Effector memory CD8-positive, alpha-beta T cell (primary cell): ENCODE data around the gene USP26.
"Not testable (repeated sequence)": the region's sequence is repeated elsewhere in the genome, so short reads cannot be mapped to it uniquely, and the experiment has no call there.

Source experiments
- ATAC-seq: fragments of 150-1000 bp; cut with Tn5 transposase; replicated peaks from 2 replicates; pipeline ENCODE4 v1.10.0; 2021; ENCODE audit warnings: mild to moderate bottlenecking, moderate library complexity
- DNase-seq, 3 experiments: peaks; one replicate each; pipeline ENCODE4 v3.0.0; 2021
- H3K27ac Mint-ChIP-seq, 2 donors: one replicate each; pipeline ENCODE4 v1.8.0; 2022; ENCODE audit warnings: mild to moderate bottlenecking in 2 of 2, mixed read lengths in 2 of 2, moderate library complexity in 2 of 2
- H3K27me3 Mint-ChIP-seq, 2 donors: one replicate each; pipeline ENCODE4 v1.8.0; 2022; ENCODE audit warnings: mixed read lengths in 2 of 2
- H3K36me3 Mint-ChIP-seq: one replicate; pipeline ENCODE4 v1.8.0; 2022; ENCODE audit warnings: mild to moderate bottlenecking, moderate library complexity, mixed read lengths; ENCODE audit not compliant: insufficient read depth
- H3K4me1 Mint-ChIP-seq, 2 donors: one replicate each; pipeline ENCODE4 v1.8.0; 2022; ENCODE audit warnings: low read depth in 2 of 2, mixed read lengths in 2 of 2
- H3K4me3 Mint-ChIP-seq, 2 donors: one replicate each; pipeline ENCODE4 v1.8.0; 2022; ENCODE audit warnings: mild to moderate bottlenecking in 2 of 2, mixed read lengths in 2 of 2, moderate library complexity in 2 of 2
- H3K9me3 Mint-ChIP-seq, 2 donors: one replicate each; pipeline ENCODE4 v1.8.0; 2022; ENCODE audit warnings: mixed read lengths in 2 of 2
- total RNA-seq, 9 experiments: gene quantifications; one replicate each; lab custom pipeline; 2026; lab: John Stamatoyannopoulos, UW

USP26 gene
- total RNA-seq = 0 to 0.11 (median 0) reads per million in 9 experiments

- DNase-seq = no peak
- Mint-ChIP-seq H3K4me3 (no peak within 1 kb of the TSS), H3K36me3 (no peaks in the 10 kb centered on the region), H3K9me3 (no peaks in the 10 kb centered on the region), H3K27ac (no peak within 1 kb of the TSS), H3K27me3 (no peaks in the 10 kb centered on the region), H3K4me1 (no peaks in the 10 kb centered on the region)
- ATAC-seq = no peak
Measured at GRCh38 chrX:133097031-133097430, at the start of gene USP26. USP26 (minus strand) TSS chrX:133097109; CDS start chrX:133028220, 68,889 bp downstream.

- Mint-ChIP-seq H3K27ac (no peak overlapping the region), H3K36me3 (peaks cover 3% of the 10 kb centered on the region), H3K9me3 (no peaks in the 10 kb centered on the region), H3K4me3 (no peak overlapping the region), H3K4me1 (no peaks in the 10 kb centered on the region), H3K27me3 (no peaks in the 10 kb centered on the region)
- ATAC-seq (no peak), DNase-seq (no peak)
Measured at GRCh38 chrX:133134282-133134681, 37.4 kb upstream of the USP26 start.

- Mint-ChIP-seq H3K9me3 (no peaks in the 10 kb centered on the region), H3K27me3 (peaks cover 0 to 8% of the 10 kb centered on the region in 2 donors), H3K36me3 (no peaks in the 10 kb centered on the region), H3K4me3 (no peak overlapping the region), H3K27ac (no peak overlapping the region), H3K4me1 (no peaks in the 10 kb centered on the region)
- ATAC-seq = no peak
- DNase-seq = no peak
Measured at GRCh38 chrX:133120406-133120805, 23.5 kb upstream of the USP26 start.

- Mint-ChIP-seq H3K4me1 (no peaks in the 10 kb centered on the region), H3K9me3 (no peaks in the 10 kb centered on the region), H3K27me3 (no peaks in the 10 kb centered on the region), H3K36me3 (no peaks in the 10 kb centered on the region), H3K27ac (no peak overlapping the region), H3K4me3 (no peak overlapping the region)
- DNase-seq (no peak), ATAC-seq (no peak)
Measured at GRCh38 chrX:133094098-133094731, 2.7 kb downstream of the USP26 start.

- ATAC-seq (no peak), DNase-seq (no peak)
- Mint-ChIP-seq H3K27me3 (no peaks in the 10 kb centered on the region), H3K36me3 (no peaks in the 10 kb centered on the region), H3K4me1 (no peaks in the 10 kb centered on the region), H3K4me3 (no peak overlapping the region), H3K27ac (no peak overlapping the region), H3K9me3 (no peaks in the 10 kb centered on the region)
Measured at GRCh38 chrX:133090236-133090809, 6.6 kb downstream of the USP26 start.

GRCh38 chrX:133089411-133089810, 7.5 kb downstream of the USP26 start:
- H3K36me3 Mint-ChIP-seq = no peaks in the 10 kb centered on the region
- H3K4me3 Mint-ChIP-seq = no peak overlapping the region
- no peaks in the 10 kb centered on the region for H3K9me3 Mint-ChIP-seq
- H3K27ac Mint-ChIP-seq = no peak overlapping the region
- no peaks in the 10 kb centered on the region for H3K4me1 Mint-ChIP-seq
- ATAC-seq (no peak), DNase-seq (no peak)
- no peaks in the 10 kb centered on the region for H3K27me3 Mint-ChIP-seq

GRCh38 chrX:133085785-133086184, 11.1 kb downstream of the USP26 start:
- no peaks in the 10 kb centered on the region for H3K9me3 Mint-ChIP-seq

GRCh38 chrX:133085056-133085455, 11.9 kb downstream of the USP26 start:
- H3K36me3 Mint-ChIP-seq, H3K9me3 Mint-ChIP-seq, H3K27ac Mint-ChIP-seq, ATAC-seq, H3K4me3 Mint-ChIP-seq, DNase-seq, H3K27me3 Mint-ChIP-seq, H3K4me1 Mint-ChIP-seq: not testable (repeated sequence)

More at GRCh38 chrX:133085785-133086184, 11.1 kb downstream of the USP26 start:
- no peak for DNase-seq
- Mint-ChIP-seq H3K27me3 (no peaks in the 10 kb centered on the region), H3K27ac (no peak overlapping the region), H3K4me1 (no peaks in the 10 kb centered on the region), H3K36me3 (no peaks in the 10 kb centered on the region), H3K4me3 (no peak overlapping the region)
- no peak for ATAC-seq

- Mint-ChIP-seq H3K9me3 (no peaks in the 10 kb centered on the region), H3K4me1 (no peaks in the 10 kb centered on the region), H3K27me3 (no peaks in the 10 kb centered on the region), H3K4me3 (no peak overlapping the region), H3K36me3 (no peaks in the 10 kb centered on the region), H3K27ac (no peak overlapping the region)
- no peak for DNase-seq
- ATAC-seq = no peak
Measured at GRCh38 chrX:133083899-133084298, 13.0 kb downstream of the USP26 start.

- ATAC-seq (no peak), DNase-seq (no peak)
- Mint-ChIP-seq H3K27ac (no peak overlapping the region), H3K36me3 (no peaks in the 10 kb centered on the region), H3K27me3 (no peaks in the 10 kb centered on the region), H3K9me3 (no peaks in the 10 kb centered on the region), H3K4me1 (no peaks in the 10 kb centered on the region), H3K4me3 (no peak overlapping the region)
Measured at GRCh38 chrX:133081990-133082389, 14.9 kb downstream of the USP26 start.

GRCh38 chrX:133077856-133078255, 19.1 kb downstream of the USP26 start:
- not testable (repeated sequence) for H3K36me3 Mint-ChIP-seq, H3K4me3 Mint-ChIP-seq, H3K4me1 Mint-ChIP-seq, H3K9me3 Mint-ChIP-seq, H3K27ac Mint-ChIP-seq, ATAC-seq, DNase-seq
- peaks cover 0 to 11% of the 10 kb centered on the region in 2 donors for H3K27me3 Mint-ChIP-seq

- H3K4me3 Mint-ChIP-seq = no peak overlapping the region
- H3K36me3 Mint-ChIP-seq = no peaks in the 10 kb centered on the region
- H3K9me3 Mint-ChIP-seq = no peaks in the 10 kb centered on the region
- ATAC-seq (no peak), DNase-seq (no peak)
- no peak overlapping the region for H3K27ac Mint-ChIP-seq
- H3K4me1 Mint-ChIP-seq = no peaks in the 10 kb centered on the region
- peaks cover 0 to 11% of the 10 kb centered on the region in 2 donors for H3K27me3 Mint-ChIP-seq
Measured at GRCh38 chrX:133072566-133072965, 24.3 kb downstream of the USP26 start.

- DNase-seq = no peak
- Mint-ChIP-seq H3K4me3 (no peak overlapping the region), H3K4me1 (no peaks in the 10 kb centered on the region), H3K27ac (no peak overlapping the region), H3K27me3 (peaks cover 6 to 12% of the 10 kb centered on the region in 2 donors), H3K9me3 (no peaks in the 10 kb centered on the region), H3K36me3 (no peaks in the 10 kb centered on the region)
- no peak for ATAC-seq
Measured at GRCh38 chrX:133068461-133068860, 28.4 kb downstream of the USP26 start.

- no peaks in the 10 kb centered on the region for H3K4me1 Mint-ChIP-seq
- ATAC-seq (no peak), DNase-seq (no peak)
- H3K9me3 Mint-ChIP-seq = no peaks in the 10 kb centered on the region
- H3K36me3 Mint-ChIP-seq = no peaks in the 10 kb centered on the region
- H3K4me3 Mint-ChIP-seq = no peak overlapping the region
- H3K27ac Mint-ChIP-seq = no peak overlapping the region
- peaks cover 0 to 4% of the 10 kb centered on the region in 2 donors for H3K27me3 Mint-ChIP-seq
Measured at GRCh38 chrX:133056341-133056740, 40.6 kb downstream of the USP26 start.
